Glutamatergic neuron (in vitro differentiated cells): ENCODE data around the gene MGMT. TPM values are rescaled to one million over a fixed set of nuclear protein-coding genes. Genes with fewer than 3 reads are reported as not detected.
"Not testable (repeated sequence)": the region's sequence is repeated elsewhere in the genome, so short reads cannot be mapped to it uniquely, and the experiment has no call there.

Source experiments
- DNase-seq: peaks from one replicate; pipeline ENCODE4 v3.0.0; 2022
- H3K27ac Mint-ChIP-seq: one replicate; pipeline ENCODE4 v1.8.0; 2020; ENCODE audit warnings: mild to moderate bottlenecking, mixed read lengths, inconsistent platforms; ENCODE audit not compliant: unreplicated experiment
- H3K27me3 Mint-ChIP-seq: one replicate; pipeline ENCODE4 v1.8.0; 2020; ENCODE audit warnings: mild to moderate bottlenecking, moderate library complexity, mixed read lengths, inconsistent platforms; ENCODE audit not compliant: unreplicated experiment
- H3K36me3 Mint-ChIP-seq: one replicate; pipeline ENCODE4 v1.8.0; 2020; ENCODE audit warnings: mild to moderate bottlenecking, mixed read lengths, inconsistent platforms; ENCODE audit not compliant: unreplicated experiment
- H3K4me1 Mint-ChIP-seq: one replicate; pipeline ENCODE4 v1.8.0; 2020; ENCODE audit warnings: mild to moderate bottlenecking, low read depth, mixed read lengths, inconsistent platforms; ENCODE audit not compliant: unreplicated experiment
- H3K4me3 Mint-ChIP-seq: one replicate; pipeline ENCODE4 v1.8.0; 2020; ENCODE audit warnings: mild to moderate bottlenecking, mixed read lengths, inconsistent platforms; ENCODE audit not compliant: unreplicated experiment
- H3K9me3 Mint-ChIP-seq: one replicate; pipeline ENCODE4 v1.8.0; 2020; ENCODE audit warnings: mild to moderate bottlenecking, moderate library complexity, mixed read lengths, inconsistent platforms; ENCODE audit not compliant: unreplicated experiment
- total RNA-seq: library from RNA; stranded (reverse); fragmentation: NEBNext Ultra II Directional; extraction: Animal tissue kit (Norgen Biotek cat#: 25700); gene quantifications from one replicate; pipeline ENCODE4 v1.2.1, GENCODE V29; 2021; ENCODE audit not compliant: unreplicated experiment
- TF ChIP-seq, protein P1 (sequence below): fragments of 200-600 bp; sonication (generic); IDR thresholded peaks from one replicate; pipeline ENCODE4 v1.5.0; 2021; ENCODE audit not compliant: partially characterized antibody, unreplicated experiment

MGMT gene
- total RNA-seq, 1 donor from 2014 or later: 15.9 TPM

- no peak for DNase-seq
- Mint-ChIP-seq H3K27me3 (peaks cover 6% of the 10 kb centered on the region), H3K27ac (no peak overlapping the region), H3K4me1 (peaks cover 14% of the 10 kb centered on the region), H3K36me3 (peaks cover 4% of the 10 kb centered on the region), H3K4me3 (no peak overlapping the region), H3K9me3 (no peaks in the 10 kb centered on the region)
- TF ChIP-seq, protein P1, sequence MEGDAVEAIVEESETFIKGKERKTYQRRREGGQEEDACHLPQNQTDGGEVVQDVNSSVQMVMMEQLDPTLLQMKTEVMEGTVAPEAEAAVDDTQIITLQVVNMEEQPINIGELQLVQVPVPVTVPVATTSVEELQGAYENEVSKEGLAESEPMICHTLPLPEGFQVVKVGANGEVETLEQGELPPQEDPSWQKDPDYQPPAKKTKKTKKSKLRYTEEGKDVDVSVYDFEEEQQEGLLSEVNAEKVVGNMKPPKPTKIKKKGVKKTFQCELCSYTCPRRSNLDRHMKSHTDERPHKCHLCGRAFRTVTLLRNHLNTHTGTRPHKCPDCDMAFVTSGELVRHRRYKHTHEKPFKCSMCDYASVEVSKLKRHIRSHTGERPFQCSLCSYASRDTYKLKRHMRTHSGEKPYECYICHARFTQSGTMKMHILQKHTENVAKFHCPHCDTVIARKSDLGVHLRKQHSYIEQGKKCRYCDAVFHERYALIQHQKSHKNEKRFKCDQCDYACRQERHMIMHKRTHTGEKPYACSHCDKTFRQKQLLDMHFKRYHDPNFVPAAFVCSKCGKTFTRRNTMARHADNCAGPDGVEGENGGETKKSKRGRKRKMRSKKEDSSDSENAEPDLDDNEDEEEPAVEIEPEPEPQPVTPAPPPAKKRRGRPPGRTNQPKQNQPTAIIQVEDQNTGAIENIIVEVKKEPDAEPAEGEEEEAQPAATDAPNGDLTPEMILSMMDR: no peak
Observed at GRCh38 chr10:129421399-129422010, 45.5 kb upstream of the MGMT start.

DNA sequence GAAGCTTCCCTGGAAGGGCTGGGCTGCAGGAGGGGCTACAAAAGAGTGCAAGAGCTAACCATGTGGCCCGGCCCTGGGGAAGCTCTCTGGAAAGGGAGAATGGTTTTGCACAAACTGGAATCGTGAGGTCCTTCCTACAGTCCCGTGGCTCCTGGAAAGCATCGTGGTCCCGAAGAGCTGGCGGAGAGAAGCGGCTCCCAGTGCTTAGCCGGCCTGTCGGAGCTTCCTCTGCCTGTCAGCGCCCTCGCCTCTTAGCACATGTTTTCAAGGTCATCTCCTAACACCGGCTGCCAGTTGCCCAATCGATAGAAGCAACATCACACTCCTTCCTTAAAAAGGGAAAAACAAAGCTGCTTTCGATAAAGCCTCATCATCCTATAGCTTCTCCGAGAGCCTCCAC lies 42.1 kb upstream of the MGMT start:
- peaks cover 6% of the 10 kb centered on the region for H3K27me3 Mint-ChIP-seq
- TF ChIP-seq, protein P1: no peak
- DNase-seq: no peak
- H3K4me1 Mint-ChIP-seq: peaks cover 3% of the 10 kb centered on the region
- H3K9me3 Mint-ChIP-seq: no peaks in the 10 kb centered on the region
- no peak overlapping the region for H3K27ac Mint-ChIP-seq
- no peak overlapping the region for H3K4me3 Mint-ChIP-seq
- peaks cover 4% of the 10 kb centered on the region for H3K36me3 Mint-ChIP-seq

DNA sequence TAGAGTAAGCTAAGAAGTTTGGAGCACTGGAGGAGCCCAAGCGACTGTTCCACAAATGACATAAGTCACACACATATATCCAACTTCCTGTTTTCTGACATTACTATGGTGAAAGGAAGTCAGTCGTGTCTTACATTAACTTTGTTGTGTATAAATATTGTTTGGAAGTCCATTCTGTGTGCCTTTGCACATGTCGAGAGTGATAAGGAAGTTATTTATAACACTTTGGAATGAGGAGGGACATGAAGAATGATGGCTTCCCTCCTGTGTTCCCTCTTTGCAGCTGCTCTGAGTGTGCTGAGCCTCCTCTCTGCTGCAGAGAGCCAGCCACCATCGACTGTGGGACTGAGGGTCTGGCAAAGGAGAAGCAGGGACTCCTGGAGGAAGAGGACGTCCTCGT lies 40.4 kb upstream of the MGMT start:
- Mint-ChIP-seq H3K36me3 (peaks cover 3% of the 10 kb centered on the region), H3K4me3 (no peak overlapping the region), H3K27me3 (peaks cover 6% of the 10 kb centered on the region), H3K4me1 (peaks cover 3% of the 10 kb centered on the region), H3K27ac (no peak overlapping the region), H3K9me3 (no peaks in the 10 kb centered on the region)
- TF ChIP-seq, protein P1: no peak
- no peak for DNase-seq

DNA sequence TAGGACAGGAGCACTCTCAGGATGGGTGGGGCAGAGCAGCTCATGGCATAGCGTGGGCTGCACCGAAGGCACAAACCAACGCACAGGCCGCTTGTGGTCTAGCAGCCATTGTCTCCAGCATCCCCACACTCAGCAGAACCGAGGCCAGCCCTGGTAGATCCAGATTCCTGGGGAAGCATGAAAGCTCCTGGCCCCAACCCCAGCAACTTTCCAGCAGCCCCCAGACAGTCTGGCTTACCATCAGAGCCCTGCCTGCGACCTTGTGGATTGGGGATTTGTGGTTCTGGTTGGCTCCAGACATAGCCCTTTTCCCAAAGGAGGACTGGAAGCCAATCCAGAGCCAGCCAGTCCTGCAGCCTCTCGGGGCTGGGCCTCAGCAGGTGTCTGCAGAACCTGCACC lies 33.8 kb upstream of the MGMT start:
- H3K27ac Mint-ChIP-seq: no peak overlapping the region
- no peak overlapping the region for H3K4me3 Mint-ChIP-seq
- peaks cover 2% of the 10 kb centered on the region for H3K4me1 Mint-ChIP-seq
- peaks cover 22% of the 10 kb centered on the region for H3K36me3 Mint-ChIP-seq
- DNase-seq: no peak
- H3K27me3 Mint-ChIP-seq: no peaks in the 10 kb centered on the region
- peaks cover 12% of the 10 kb centered on the region for H3K9me3 Mint-ChIP-seq
- TF ChIP-seq, protein P1: no peak

- H3K27me3 Mint-ChIP-seq, H3K4me1 Mint-ChIP-seq, H3K27ac Mint-ChIP-seq, DNase-seq, H3K4me3 Mint-ChIP-seq: not testable (repeated sequence)
- H3K36me3 Mint-ChIP-seq: peaks cover 22% of the 10 kb centered on the region
- H3K9me3 Mint-ChIP-seq: peaks cover 12% of the 10 kb centered on the region
Observed at GRCh38 chr10:129435724-129436123, 31.3 kb upstream of the MGMT start.
